HG02884 (cell line): ENCODE data around the gene CDH4.
"Not testable (repeated sequence)": the region's sequence is repeated elsewhere in the genome, so short reads cannot be mapped to it uniquely, and the experiment has no call there.

Experiments
- ATAC-seq: cut with Tn5 transposase; IDR thresholded peaks from one replicate; pipeline ENCODE4 v1.9.1; 2021; ENCODE audit warnings: mild to moderate bottlenecking, moderate library complexity; ENCODE audit not compliant: unreplicated experiment

Gene CDH4

DNA sequence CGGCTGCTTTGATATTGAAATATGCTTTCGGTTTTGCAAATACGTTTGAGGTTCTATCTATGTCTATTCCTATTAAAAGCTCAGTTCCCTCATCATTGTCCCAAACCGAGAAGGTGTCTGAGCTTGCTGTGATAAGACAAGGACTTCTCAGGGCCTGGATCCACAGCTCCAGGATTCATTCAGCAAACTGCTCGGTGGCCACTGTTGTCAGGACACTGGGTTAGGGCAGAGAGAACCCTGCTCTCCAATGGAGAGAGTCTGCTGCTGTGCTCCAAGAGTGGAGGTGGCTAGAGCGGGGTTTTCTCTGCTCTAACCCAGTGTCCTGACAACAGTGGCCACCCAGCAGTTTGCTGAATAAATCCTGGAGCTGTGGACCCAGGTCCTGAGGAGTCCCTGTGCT is 198.5 kb downstream of the CDH4 start:
- no peak for ATAC-seq

DNA sequence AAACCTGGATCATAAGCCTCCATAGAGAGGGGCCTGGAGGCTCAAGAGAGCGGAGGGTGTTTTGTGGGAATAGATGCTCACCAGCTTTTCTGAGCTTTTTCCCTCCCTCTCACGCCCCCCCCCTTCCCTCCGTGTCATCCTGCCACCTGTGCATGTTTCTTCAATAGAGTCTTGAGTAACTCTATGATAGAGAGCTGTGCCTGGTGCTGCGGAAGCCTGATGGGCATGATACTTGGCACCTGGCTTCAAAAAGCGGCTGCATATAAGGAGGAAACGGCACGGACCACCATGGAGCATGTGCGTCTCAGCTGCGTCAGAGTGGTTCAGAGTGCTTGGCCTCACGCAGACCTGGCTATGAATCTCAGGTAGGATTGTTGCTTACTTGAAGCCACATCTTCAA is 198.9 kb downstream of the CDH4 start:
- ATAC-seq, result no peak

DNA sequence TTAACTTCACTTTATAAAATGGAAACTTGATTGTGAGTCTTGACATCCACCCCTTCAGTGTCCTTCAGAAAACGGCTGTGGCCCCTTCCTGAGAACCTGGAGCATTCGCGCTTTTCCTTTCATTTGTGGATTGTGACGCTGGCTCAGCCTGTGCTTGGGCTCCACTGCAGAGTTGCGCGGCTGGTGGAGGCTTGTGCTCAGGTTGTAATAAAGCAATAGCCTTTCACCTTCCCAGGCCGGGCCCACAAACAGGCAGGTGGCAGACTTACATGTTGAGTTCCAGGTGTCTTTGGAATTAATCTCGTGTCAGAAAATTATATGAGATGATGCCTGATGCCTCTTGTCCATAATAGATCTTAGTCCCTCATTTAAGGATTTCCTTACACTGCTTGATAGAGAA is 199.9 kb downstream of the CDH4 start:
- ATAC-seq, result no peak

DNA sequence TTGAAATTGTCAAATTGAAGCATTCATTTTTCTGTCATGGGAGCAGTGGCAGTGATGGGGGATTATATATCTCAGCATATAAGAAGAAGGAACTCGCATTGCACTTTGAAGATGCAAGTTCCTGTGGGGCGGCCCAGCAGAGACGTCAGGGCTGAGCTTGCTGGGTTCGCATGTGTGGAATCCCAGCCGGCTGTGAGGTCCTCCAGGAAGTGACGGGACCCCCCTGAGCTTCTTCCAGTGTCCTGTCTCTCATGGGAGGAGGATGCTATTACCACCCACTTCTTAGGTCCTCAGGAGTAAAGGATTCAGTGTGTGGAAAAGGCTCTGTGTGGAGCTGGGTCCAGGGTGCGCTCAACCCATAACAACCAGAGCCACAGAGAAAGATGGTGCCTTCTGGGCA is 201.2 kb downstream of the CDH4 start:
- no peak for ATAC-seq

DNA sequence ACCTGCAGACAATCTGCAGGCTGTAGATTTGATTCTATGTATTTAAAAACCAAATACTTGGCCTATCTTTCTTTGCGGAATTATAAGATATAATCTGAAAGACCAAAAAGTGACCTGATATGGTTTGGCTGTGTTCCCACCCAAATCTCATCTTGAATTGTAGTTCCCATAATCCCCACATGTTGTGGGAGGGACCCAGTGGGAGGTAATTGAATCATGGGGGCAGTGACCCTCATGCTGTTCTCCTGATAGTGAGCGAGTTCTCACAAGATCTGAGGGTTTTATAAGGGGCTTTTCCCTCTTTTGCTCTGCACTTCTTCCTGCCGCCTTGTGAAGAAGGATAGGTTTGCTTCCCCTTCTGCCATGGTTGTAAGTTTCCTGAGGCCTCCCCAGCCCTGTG is 201.6 kb downstream of the CDH4 start:
- not testable (repeated sequence) for ATAC-seq

DNA sequence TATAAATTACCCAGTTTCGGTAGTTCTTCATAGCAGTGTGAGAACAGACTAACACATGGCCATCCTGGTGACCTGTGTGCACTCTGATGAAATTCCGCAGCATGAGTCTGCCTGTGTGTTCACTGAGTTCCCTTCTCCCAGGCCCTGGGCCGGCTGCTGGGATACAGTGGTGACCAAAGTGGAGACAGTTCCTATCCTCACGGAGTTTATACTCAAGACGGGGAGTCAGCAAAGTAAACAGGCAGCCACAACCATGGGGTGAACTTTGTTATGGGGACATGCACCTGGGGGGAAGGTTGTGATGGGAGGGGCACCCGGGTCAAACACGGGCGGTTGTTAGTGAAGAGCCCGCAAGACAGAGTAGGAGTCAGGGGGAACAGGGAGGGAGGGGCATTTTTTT is 202.0 kb downstream of the CDH4 start:
- no peak for ATAC-seq

DNA sequence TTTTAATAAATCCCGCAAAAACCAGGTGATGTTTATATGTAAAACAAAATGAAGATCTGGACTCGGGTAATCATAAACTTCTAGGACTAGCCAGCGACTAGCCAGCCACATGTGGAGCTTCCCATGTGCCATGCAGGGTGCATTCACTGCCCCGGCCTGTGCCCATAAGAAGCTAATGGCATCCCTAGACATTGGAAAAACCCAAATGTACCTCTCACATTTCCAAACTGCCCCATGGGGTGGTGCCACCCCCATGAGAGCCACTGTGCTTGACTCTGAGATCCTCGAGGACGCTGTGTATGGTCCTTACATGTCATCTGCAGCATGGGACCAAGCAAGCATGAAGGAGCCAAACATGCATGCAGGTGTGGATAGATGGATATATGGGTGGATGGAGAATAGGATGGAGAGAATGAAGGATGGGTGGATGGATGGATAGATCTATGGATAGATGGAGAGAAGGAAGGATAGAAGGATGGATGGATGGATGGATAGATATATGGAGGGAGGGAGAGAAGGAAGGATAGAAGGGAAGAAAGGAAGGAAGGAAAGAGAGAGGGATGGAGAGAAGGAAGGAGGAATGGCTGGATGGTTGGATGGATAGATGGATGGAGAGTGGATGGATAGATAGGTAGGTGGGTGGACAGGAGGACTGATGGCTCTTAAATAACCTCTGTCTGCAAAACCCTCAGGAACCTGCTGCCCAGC is 203.6 kb downstream of the CDH4 start:
- no peak for ATAC-seq

DNA sequence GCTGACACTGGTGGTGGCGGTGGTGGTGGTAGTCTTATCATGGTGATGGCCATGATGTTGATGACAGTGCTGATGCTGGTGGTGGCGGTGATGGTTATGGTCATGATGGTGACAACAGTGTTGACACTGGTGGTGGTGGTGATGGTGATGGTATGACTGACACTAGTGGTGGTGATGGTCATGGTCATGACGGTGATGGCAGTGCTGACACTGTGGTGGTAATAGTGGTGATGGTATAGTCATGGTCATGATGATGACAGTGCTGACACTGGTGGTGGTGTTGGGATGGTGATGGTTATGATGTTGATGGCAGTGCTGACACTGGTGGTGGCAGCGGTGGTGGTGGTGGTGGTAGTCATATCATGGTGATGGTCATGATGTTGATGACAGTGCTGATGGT is 205.7 kb downstream of the CDH4 start:
- no peak for ATAC-seq

DNA sequence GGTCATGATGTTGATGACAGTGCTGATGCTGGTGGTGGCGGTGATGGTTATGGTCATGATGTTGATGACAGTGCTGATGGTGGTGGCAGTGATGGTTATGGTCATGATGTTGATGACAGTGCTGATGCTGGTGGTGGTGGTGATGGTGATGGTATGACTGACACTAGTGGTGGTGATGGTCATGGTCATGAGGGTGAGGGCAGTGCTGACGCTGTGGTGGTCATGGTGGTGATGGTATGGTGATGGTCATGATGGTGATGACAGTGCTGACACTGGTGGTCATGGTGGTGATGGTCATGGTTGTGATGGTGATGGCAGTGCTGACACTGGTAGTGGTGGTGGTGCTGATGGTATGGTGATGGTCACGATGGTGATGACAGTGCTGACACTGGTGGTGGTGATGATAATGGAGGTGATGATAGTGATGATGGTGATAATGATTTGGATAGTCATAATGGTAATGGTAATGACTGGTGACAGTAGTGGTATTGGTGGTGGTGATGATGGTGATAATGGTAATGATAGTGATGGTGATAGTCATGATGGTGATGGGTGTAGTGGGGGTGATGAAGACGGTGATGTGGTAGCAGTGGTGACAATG is 206.2 kb downstream of the CDH4 start:
- ATAC-seq, result no peak

DNA sequence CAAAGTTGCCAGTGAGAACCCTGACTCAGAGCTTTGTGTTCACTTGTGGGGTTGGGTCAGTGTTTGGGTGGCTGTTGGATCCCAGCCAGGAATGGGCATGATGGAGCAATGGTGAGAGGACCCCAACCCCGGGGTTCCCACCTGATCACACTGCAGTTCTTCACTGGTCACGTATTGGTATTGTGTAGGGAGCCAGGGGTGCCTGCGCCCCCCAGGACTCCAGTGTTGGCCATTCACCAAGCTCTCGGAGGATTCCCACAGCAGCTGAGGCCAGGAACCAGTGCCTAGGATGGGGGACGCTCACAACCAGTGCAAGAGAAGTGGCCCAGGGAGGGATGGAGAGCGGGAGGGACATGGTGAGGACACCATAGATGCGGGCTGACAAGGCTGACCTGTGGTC is 207.2 kb downstream of the CDH4 start:
- ATAC-seq, result no peak

DNA sequence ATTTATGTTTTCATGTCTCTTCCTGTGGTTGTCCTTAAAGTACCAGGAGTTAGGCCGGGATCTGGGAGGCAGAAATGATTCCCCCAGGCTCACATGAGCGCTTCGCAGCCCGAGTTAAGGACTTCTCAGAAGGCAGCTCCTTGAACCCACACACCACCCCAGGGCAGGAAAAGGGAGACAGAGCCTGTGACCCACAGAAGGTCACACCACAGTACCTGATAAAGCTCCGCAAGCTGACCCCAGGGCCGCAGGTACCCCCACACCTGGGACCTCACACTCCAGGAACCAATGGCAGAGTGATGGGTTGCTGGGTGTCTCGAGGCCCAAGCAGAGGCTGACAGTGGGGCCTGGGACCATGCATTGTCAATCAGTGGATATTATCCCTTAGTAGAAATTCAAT is 207.6 kb downstream of the CDH4 start:
- ATAC-seq, result no peak

DNA sequence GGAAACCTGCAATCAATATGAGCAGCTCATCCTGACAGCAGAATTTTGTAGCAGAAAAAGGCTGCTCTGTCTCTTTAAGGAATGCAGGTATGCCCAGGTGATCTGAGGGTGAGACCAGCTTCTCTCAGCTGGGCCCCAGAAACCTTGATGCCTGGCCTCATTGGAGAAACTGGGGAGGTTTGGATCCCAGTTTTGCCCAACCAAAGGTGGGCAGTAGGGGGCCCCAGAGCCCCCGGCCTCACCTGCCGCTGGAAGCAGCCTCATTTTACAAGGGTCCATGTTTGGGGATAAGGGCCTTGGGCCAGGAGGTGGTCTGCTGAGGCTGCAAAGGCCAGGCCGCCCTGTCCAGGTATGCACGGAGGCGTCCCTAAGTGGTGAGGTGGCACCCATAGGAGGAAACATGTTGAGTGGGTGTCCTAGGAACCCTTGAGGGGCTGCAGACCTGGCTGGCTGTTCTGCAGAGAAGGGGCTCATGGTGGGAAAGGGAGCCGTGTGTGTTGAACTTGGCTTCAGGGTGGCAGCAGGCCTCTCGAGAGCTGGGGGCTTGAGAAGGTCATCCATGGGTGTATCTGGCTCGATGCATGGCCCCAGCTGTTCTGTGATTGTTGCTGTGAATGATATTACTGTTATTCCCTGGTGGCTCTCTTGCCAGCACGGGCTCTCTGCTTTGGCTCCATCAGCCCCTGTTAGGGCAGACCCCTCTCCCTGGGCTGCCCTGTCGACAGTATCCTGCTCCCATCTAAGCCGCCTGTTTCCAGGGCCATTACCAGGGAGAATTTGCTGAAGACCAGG is 208.4 kb downstream of the CDH4 start:
- no peak for ATAC-seq

DNA sequence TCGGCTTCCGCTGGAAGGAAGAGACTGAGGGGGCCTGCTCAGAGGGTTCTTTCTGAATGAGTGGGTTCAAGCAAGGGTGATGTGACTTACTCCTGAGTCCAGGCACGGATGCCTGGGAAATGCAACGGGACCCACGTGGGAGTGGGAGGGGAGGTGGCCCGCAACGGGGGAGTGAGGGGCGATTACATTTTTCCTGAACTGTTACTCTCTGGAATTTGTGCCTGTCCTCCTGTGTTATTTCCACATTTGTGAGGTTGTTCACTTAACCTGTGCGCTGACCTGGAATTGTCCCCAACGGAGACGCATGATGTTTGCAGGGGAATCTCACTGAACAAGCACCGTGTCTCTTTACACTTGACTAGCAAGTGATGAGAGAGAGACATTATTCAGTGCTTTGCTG is 209.4 kb downstream of the CDH4 start:
- ATAC-seq, result no peak

DNA sequence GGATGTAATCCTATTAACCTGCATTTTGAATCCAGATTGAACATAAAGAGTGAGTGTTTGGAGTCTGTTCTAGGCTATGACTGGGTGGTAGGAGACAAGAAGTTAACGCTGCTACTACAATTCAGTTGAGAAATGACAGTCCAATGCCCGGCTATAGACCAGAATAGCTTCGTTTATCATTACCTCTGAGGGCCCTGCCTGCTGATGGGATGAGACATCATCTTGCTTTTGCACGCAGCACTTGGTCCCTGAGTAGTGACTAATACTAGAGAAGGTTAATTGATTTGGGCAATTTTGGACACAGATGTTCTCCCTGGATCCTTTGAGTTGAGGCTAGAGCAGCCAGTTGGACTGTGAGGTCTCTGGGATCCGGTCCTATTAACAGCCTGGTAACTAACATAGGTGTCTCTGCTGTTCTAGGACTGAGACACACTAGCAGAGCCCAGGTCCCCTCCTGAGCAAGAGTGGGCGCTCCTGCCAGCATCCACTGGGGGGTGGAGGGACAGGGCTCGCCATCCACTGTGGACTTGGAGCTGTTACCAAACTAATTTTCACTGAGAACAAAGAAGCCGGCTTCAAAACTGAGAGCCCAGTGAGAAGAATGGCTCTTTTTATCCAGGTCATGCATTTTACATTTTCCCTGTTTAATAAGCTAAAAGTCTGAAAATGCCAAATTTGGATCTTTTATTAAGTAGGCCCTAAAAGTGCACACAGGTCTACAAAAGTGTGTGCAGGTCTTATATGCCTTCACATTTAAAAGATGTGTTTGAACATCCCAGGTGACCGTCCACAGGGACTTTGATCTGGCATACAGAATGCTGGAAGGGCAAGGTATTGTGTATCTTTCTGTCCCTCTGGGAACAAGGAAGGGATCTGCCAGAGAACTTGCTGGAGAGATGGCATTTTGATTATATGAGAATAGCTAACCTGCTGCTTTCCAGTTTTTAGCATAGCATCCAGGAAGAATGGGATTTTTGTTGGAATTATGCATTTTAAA is 212.5 kb downstream of the CDH4 start:
- ATAC-seq, result no peak

DNA sequence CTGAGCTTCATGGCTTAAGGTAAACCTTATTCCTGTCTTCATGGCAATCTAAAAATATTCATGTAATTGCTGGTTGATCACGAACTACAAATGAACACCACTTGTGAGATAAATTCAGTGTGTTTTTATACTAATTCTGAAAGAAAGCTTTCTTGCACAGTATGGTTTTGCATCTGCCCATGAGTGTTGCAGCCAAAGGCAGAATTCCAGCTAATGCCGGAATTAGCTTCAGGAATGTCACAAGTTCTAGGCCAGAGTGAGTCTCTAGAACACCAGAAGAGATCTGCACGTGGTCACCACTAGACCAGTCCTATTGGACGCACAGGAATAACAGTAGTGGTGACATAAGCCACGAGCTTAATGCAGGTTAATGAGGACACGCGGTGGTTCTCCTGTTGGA is 223.7 kb downstream of the CDH4 start:
- no peak for ATAC-seq

DNA sequence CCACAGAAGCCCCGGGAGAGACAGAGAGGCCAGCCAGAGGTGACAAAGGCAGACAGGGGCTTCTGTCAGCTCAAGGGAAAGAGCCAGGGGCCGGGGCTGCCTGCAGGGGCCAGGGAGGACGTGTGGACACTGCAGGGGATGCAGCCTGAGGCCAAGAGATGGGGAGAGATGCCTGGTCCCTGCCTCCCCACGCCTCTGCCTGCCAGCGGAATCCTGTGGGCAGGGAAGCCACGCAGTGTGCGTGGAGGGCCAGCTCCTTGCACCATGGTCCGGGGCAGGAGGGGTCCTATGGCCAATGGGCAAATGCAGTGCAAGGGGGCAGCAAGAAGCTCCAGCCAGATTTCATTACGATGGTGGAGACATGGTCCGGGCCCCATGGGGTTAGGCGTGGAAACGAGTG is 224.9 kb downstream of the CDH4 start:
- ATAC-seq, result no peak

DNA sequence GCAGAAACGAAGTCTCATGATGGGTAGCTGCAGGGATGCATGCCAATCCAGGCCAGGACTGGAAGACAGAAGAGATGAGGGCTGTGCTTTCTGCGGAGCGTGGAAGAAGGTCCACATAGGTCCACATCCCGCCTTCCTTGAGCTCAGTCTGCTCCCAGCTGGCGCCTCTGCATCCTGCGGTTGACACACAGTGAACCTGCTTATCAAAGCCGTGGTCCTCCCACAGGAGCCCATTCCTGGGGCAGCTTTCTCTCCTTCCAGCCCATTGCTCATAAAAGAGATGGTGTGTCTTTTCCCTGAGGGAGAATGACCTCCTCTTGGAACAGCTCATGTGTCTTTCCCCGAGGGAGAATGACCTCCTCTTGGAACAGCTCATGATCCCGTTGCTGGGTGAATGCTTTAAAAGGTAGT is 225.4 kb downstream of the CDH4 start:
- ATAC-seq, result no peak

DNA sequence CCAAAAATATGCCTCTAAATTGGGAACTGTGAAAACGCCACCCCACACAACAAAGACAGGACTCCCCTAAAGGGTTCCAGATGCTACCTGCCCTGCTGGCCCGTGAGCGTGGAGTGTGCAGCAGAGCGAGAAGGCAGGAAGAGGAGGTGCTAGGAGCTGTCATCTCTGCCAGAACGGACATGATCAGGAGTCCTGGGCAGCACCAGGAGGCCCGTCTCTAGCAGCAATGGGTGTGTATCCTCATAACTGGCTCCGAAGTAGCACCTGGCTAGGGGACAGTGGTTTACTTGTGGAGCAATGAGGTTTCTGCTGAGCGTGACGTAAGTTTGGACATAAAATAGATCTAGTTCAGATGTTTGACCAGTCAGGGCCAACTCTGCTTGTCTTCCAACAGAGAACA is 226.0 kb downstream of the CDH4 start:
- ATAC-seq, result no peak

DNA sequence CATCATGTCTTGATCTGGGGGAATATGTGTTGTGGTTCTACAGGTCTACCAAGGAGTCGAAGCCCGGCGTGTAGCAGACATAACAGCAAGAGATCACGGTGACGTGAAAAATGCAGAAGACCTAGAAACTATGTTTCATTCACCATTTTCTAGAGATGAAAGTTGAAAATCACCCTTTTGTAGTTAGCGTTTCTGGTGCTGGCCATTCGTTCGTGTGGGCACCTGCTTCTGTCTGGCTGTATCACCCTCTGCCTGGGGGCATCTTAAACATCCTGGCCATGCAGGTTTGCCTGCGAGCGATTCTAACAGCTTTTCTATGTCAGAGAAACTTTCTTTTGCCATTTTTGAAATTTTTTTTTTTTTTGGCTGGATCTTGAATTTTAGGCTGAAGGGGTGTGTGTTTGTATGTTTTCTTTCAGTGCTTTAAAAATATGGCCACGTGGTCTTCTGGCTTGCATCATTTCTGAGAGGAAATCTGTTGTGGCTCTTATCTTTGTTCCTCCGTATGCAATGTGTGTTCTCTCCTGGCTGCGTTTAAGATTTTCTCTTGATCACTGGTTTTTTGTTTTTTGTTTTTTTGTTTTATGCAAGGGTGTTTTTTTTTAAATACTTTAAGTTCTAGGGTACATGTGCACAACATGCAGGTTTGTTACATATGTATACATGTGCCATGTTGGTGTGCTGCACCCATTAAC is 226.7 kb downstream of the CDH4 start:
- ATAC-seq, result no peak

DNA sequence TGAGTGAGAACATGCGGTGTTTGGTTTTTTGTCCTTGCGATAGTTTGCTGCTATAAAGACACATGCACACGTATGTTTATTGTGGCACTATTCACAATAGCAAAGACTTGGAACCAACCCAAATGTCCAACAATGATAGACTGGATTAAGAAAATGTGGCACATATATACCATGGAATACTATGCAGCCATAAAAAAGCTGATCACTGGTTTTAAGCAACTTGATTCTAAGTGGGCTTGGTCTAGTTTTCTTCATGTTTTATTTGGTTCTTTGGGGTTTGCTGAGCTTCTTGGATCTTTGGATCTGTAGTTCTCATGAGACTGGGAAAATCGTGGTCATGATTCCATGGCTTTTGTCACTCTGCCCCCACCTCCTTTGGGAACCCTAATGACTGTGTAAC is 227.4 kb downstream of the CDH4 start:
- not testable (repeated sequence) for ATAC-seq
